ENCODE results near the gene CDH4.

CDH4 gene

GRCh38 chr20:61296629-61297019 is 44.6 kb downstream of the CDH4 start:
- Histone ChIP-seq H3K4me2 (ENCODE audit: low read length) (no peak overlapping the region), H2AFZ (ENCODE audit: insufficient read depth, low read length, poor library complexity) (no peak overlapping the region), H3K23ac (ENCODE audit: low read length) (no peak overlapping the region), H4K8ac (ENCODE audit: low read depth, low read length) (no peak overlapping the region), H2BK120ac (ENCODE audit: insufficient read depth, low read length, poor library complexity) (no peak overlapping the region), H3K79me1 (ENCODE audit: low read length) (no peaks in the 10 kb centered on the region), H3K4me3 (ENCODE audit: low read depth, low read length) (no peak overlapping the region), H4K12ac (ENCODE audit: low read depth, low read length) (no peak overlapping the region), H3K27ac (ENCODE audit: low read depth, low read length) (no peak overlapping the region), H3K9ac (ENCODE audit: low read length) (no peak overlapping the region), H3K14ac (ENCODE audit: low read length) (no peak overlapping the region), H3K4me1 (ENCODE audit: control insufficient read depth in 1 of 2, insufficient read depth in 2 of 2, low read length in 2 of 2) (no peaks in the 10 kb centered on the region), H2AK5ac (ENCODE audit: low read length) (no peak overlapping the region), H3K18ac (ENCODE audit: low read length) (no peak overlapping the region), H2BK5ac (ENCODE audit: low read depth, low read length, poor library complexity) (no peak overlapping the region), H4K91ac (ENCODE audit: low read depth, low read length) (no peak overlapping the region), H2BK12ac (ENCODE audit: low read length) (no peak overlapping the region), H3K36me3 (ENCODE audit: control insufficient read depth in 1 of 2, insufficient read depth in 2 of 2, low read length in 2 of 2) (no peaks in the 10 kb centered on the region), H3K4ac (ENCODE audit: low read depth, low read length) (no peak overlapping the region), H3K27me3 (ENCODE audit: insufficient read depth, low read length) (no peaks in the 10 kb centered on the region), H3K9me3 (ENCODE audit: insufficient read depth, low read depth, low read length) (no peaks in the 10 kb centered on the region), H3K79me2 (ENCODE audit: control insufficient read depth, insufficient read depth, low read length, poor library complexity) (no peaks in the 10 kb centered on the region)
- no peak for DNase-seq
- no CpG with 5 or more reads among the region's 14 CpGs for WGBS (ENCODE audit: extremely low coverage, insufficient coverage, insufficient read length)

GRCh38 chr20:61297491-61297890 is 45.4 kb downstream of the CDH4 start:
- Histone ChIP-seq H3K4me1 (ENCODE audit: control insufficient read depth in 1 of 2, insufficient read depth in 2 of 2, low read length in 2 of 2) (no peaks in the 10 kb centered on the region), H3K27me3 (ENCODE audit: insufficient read depth, low read length) (no peaks in the 10 kb centered on the region), H4K12ac (ENCODE audit: low read depth, low read length) (no peak overlapping the region), H3K9ac (ENCODE audit: low read length) (no peak overlapping the region), H3K9me3 (ENCODE audit: insufficient read depth, low read depth, low read length) (no peaks in the 10 kb centered on the region), H2BK120ac (ENCODE audit: insufficient read depth, low read length, poor library complexity) (no peak overlapping the region), H3K4ac (ENCODE audit: low read depth, low read length) (no peak overlapping the region), H3K4me2 (ENCODE audit: low read length) (no peak overlapping the region), H3K23ac (ENCODE audit: low read length) (no peak overlapping the region), H3K79me1 (ENCODE audit: low read length) (no peaks in the 10 kb centered on the region), H4K8ac (ENCODE audit: low read depth, low read length) (no peak overlapping the region), H2BK12ac (ENCODE audit: low read length) (no peak overlapping the region), H3K36me3 (ENCODE audit: control insufficient read depth in 1 of 2, insufficient read depth in 2 of 2, low read length in 2 of 2) (no peaks in the 10 kb centered on the region), H2AK5ac (ENCODE audit: low read length) (no peak overlapping the region), H3K4me3 (ENCODE audit: low read depth, low read length) (no peak overlapping the region), H2BK5ac (ENCODE audit: low read depth, low read length, poor library complexity) (no peak overlapping the region), H4K91ac (ENCODE audit: low read depth, low read length) (no peak overlapping the region), H3K18ac (ENCODE audit: low read length) (no peak overlapping the region), H3K79me2 (ENCODE audit: control insufficient read depth, insufficient read depth, low read length, poor library complexity) (no peaks in the 10 kb centered on the region), H2AFZ (ENCODE audit: insufficient read depth, low read length, poor library complexity) (no peak overlapping the region), H3K14ac (ENCODE audit: low read length) (no peak overlapping the region), H3K27ac (ENCODE audit: low read depth, low read length) (no peak overlapping the region)
- WGBS (ENCODE audit: extremely low coverage, insufficient coverage, insufficient read length) = no CpG with 5 or more reads among the region's 16 CpGs
- no peak for DNase-seq

- Histone ChIP-seq H3K4me1 (ENCODE audit: control insufficient read depth in 1 of 2, insufficient read depth in 2 of 2, low read length in 2 of 2) (no peaks in the 10 kb centered on the region), H4K12ac (ENCODE audit: low read depth, low read length) (no peak overlapping the region), H3K36me3 (ENCODE audit: control insufficient read depth in 1 of 2, insufficient read depth in 2 of 2, low read length in 2 of 2) (no peaks in the 10 kb centered on the region), H3K27ac (ENCODE audit: low read depth, low read length) (no peak overlapping the region), H3K14ac (ENCODE audit: low read length) (no peak overlapping the region), H3K27me3 (ENCODE audit: insufficient read depth, low read length) (no peaks in the 10 kb centered on the region), H3K79me2 (ENCODE audit: control insufficient read depth, insufficient read depth, low read length, poor library complexity) (no peaks in the 10 kb centered on the region), H3K4me2 (ENCODE audit: low read length) (no peak overlapping the region), H4K91ac (ENCODE audit: low read depth, low read length) (no peak overlapping the region), H2BK120ac (ENCODE audit: insufficient read depth, low read length, poor library complexity) (no peak overlapping the region), H2AK5ac (ENCODE audit: low read length) (no peak overlapping the region), H3K4me3 (ENCODE audit: low read depth, low read length) (no peak overlapping the region), H3K9me3 (ENCODE audit: insufficient read depth, low read depth, low read length) (no peaks in the 10 kb centered on the region), H2BK12ac (ENCODE audit: low read length) (no peak overlapping the region), H3K18ac (ENCODE audit: low read length) (no peak overlapping the region), H3K79me1 (ENCODE audit: low read length) (no peaks in the 10 kb centered on the region), H3K4ac (ENCODE audit: low read depth, low read length) (no peak overlapping the region), H2AFZ (ENCODE audit: insufficient read depth, low read length, poor library complexity) (no peak overlapping the region), H2BK5ac (ENCODE audit: low read depth, low read length, poor library complexity) (no peak overlapping the region), H4K8ac (ENCODE audit: low read depth, low read length) (no peak overlapping the region), H3K9ac (ENCODE audit: low read length) (no peak overlapping the region), H3K23ac (ENCODE audit: low read length) (no peak overlapping the region)
- no peak for DNase-seq
- no CpG with 5 or more reads among the region's 17 CpGs for WGBS (ENCODE audit: extremely low coverage, insufficient coverage, insufficient read length)
Observed at GRCh38 chr20:61297986-61298385, 45.9 kb downstream of the CDH4 start.

- Histone ChIP-seq H3K27ac (ENCODE audit: low read depth, low read length) (no peak overlapping the region), H4K12ac (ENCODE audit: low read depth, low read length) (no peak overlapping the region), H2BK12ac (ENCODE audit: low read length) (no peak overlapping the region), H3K9ac (ENCODE audit: low read length) (no peak overlapping the region), H3K23ac (ENCODE audit: low read length) (no peak overlapping the region), H3K18ac (ENCODE audit: low read length) (no peak overlapping the region), H3K36me3 (ENCODE audit: control insufficient read depth in 1 of 2, insufficient read depth in 2 of 2, low read length in 2 of 2) (no peaks in the 10 kb centered on the region), H4K91ac (ENCODE audit: low read depth, low read length) (no peak overlapping the region), H2AK5ac (ENCODE audit: low read length) (no peak overlapping the region), H2BK5ac (ENCODE audit: low read depth, low read length, poor library complexity) (no peak overlapping the region), H3K4me3 (ENCODE audit: low read depth, low read length) (no peak overlapping the region), H4K8ac (ENCODE audit: low read depth, low read length) (no peak overlapping the region), H3K9me3 (ENCODE audit: insufficient read depth, low read depth, low read length) (no peaks in the 10 kb centered on the region), H3K4me2 (ENCODE audit: low read length) (no peak overlapping the region), H2AFZ (ENCODE audit: insufficient read depth, low read length, poor library complexity) (no peak overlapping the region), H3K27me3 (ENCODE audit: insufficient read depth, low read length) (no peaks in the 10 kb centered on the region), H3K4ac (ENCODE audit: low read depth, low read length) (no peak overlapping the region), H3K4me1 (ENCODE audit: control insufficient read depth in 1 of 2, insufficient read depth in 2 of 2, low read length in 2 of 2) (no peaks in the 10 kb centered on the region), H3K79me2 (ENCODE audit: control insufficient read depth, insufficient read depth, low read length, poor library complexity) (no peaks in the 10 kb centered on the region), H2BK120ac (ENCODE audit: insufficient read depth, low read length, poor library complexity) (no peak overlapping the region), H3K14ac (ENCODE audit: low read length) (no peak overlapping the region), H3K79me1 (ENCODE audit: low read length) (no peaks in the 10 kb centered on the region)
- no peak for DNase-seq
- no CpG with 5 or more reads among the region's 6 CpGs for WGBS (ENCODE audit: extremely low coverage, insufficient coverage, insufficient read length)
Observed at GRCh38 chr20:61298661-61299060, 46.6 kb downstream of the CDH4 start.
